ENCODE results near the gene TGM1. TPM values are rescaled to one million over a fixed set of nuclear protein-coding genes. Genes with fewer than 3 reads are reported as not detected.
A peak's percentile ranks its signal among the peaks of the same experiment; 100 is the strongest.

Gene TGM1
- total and polyA plus RNA-seq, 4 donors = 0.28 to 1.5 (median 0.76) TPM

DNA sequence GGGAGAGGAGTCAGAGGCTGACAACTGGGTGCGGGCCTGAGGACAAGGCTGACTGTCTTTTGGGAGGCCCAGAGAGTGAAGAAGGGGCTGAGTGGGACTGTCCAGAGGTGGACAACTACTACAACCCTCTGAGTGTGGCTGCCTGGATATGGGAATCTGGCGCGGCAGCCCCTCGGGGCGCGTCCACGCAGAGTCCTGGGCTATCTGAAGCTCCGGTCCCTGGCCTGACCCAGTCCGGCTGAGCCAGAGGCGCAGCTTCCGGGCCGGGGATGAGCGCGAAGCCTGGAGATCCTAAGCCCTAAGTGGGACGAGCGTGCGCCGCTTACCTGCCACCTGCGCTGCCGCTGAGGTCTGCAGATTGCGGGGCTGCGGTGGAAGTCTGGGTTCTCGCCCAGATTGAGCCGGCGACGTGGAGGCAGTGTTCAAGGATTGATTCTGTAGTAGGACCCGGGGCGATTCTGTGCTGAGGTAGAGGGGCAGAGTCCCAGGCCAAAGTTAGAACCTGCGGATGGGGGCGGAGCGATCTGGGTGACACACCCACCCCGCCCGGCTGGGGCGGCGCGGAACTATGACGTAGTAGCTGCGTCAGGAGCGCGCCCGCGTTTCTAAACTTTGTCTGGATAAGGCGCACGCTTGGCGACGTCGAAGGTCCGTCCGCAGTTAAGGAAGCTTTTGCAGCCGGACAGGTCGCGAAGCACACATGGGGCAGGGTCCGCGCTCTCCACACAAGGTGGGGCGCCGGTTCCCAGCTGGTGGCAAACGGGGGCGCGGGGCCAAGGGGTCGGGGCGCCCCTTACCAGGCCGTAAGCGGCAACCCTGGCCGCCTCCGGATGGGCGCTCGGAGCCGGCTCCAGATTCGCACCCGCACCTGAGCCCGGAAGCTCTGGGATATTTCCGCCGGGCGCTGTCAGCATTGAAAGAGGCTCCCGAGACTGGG, 36.5 kb upstream of the TGM1 start, which contains the start of the genes DHRS1 and NOP9:
TSS of gene DHRS1 (minus strand) at position 526 of the 937 bp plus-strand sequence. CDS start 674 bp downstream, outside the sequence.
TSS of gene NOP9 (plus strand) at position 596 of the 937 bp plus-strand sequence. CDS start at position 701, 105 bp downstream.
- peak within 1 kb of the TSS; percentile 71 to 80 for H3K9ac ChIP-seq (ENCODE audit: low read depth in 1 of 2, low read length in 2 of 2)
- peaks cover 8 to 82% (median 69%) of the 10 kb centered on the region in 4 donors for H3K4me1 ChIP-seq (ENCODE audit: control insufficient read depth in 4 of 4, insufficient read depth in 4 of 4, low read length in 3 of 4)
- H3K36me3 ChIP-seq (ENCODE audit: control insufficient read depth in 4 of 4, insufficient read depth in 3 of 4, low read depth in 1 of 4, low read length in 3 of 4) = peaks cover 7 to 40% (median 30%) of the 10 kb centered on the region in 4 donors
- H3K27ac ChIP-seq (ENCODE audit: low read depth in 1 of 2, low read length in 2 of 2) = peak within 1 kb of the TSS; percentile 90 to 94
- no peaks in the 10 kb centered on the region for H3K9me3 ChIP-seq (ENCODE audit: control insufficient read depth in 4 of 4, low read length in 3 of 4)
- under 1% methylated on average over 75 of the region's 75 CpGs for WGBS
- peak within 1 kb of the TSS; percentile 80 to 86 (median 83) for H3K4me3 ChIP-seq (ENCODE audit: low read depth in 1 of 3, low read length in 3 of 3)
- TF ChIP-seq, protein P1, sequence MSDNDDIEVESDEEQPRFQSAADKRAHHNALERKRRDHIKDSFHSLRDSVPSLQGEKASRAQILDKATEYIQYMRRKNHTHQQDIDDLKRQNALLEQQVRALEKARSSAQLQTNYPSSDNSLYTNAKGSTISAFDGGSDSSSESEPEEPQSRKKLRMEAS (IDR thresholded peaks at IDR 0.05) = peak; percentile 81
- no peak for TF ChIP-seq NR2F2 (IDR thresholded peaks at IDR 0.05)
- TF ChIP-seq, protein P2, sequence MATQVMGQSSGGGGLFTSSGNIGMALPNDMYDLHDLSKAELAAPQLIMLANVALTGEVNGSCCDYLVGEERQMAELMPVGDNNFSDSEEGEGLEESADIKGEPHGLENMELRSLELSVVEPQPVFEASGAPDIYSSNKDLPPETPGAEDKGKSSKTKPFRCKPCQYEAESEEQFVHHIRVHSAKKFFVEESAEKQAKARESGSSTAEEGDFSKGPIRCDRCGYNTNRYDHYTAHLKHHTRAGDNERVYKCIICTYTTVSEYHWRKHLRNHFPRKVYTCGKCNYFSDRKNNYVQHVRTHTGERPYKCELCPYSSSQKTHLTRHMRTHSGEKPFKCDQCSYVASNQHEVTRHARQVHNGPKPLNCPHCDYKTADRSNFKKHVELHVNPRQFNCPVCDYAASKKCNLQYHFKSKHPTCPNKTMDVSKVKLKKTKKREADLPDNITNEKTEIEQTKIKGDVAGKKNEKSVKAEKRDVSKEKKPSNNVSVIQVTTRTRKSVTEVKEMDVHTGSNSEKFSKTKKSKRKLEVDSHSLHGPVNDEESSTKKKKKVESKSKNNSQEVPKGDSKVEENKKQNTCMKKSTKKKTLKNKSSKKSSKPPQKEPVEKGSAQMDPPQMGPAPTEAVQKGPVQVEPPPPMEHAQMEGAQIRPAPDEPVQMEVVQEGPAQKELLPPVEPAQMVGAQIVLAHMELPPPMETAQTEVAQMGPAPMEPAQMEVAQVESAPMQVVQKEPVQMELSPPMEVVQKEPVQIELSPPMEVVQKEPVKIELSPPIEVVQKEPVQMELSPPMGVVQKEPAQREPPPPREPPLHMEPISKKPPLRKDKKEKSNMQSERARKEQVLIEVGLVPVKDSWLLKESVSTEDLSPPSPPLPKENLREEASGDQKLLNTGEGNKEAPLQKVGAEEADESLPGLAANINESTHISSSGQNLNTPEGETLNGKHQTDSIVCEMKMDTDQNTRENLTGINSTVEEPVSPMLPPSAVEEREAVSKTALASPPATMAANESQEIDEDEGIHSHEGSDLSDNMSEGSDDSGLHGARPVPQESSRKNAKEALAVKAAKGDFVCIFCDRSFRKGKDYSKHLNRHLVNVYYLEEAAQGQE (IDR thresholded peaks at IDR 0.05) = peak; percentile 91
- TF ChIP-seq GABPA (IDR thresholded peaks at IDR 0.05 in 1 of 2, conservative IDR thresholded peaks at IDR 0.05 in 1 of 2) = peak in 1 of 2 donors; percentile 61
- TF ChIP-seq, protein P3, sequence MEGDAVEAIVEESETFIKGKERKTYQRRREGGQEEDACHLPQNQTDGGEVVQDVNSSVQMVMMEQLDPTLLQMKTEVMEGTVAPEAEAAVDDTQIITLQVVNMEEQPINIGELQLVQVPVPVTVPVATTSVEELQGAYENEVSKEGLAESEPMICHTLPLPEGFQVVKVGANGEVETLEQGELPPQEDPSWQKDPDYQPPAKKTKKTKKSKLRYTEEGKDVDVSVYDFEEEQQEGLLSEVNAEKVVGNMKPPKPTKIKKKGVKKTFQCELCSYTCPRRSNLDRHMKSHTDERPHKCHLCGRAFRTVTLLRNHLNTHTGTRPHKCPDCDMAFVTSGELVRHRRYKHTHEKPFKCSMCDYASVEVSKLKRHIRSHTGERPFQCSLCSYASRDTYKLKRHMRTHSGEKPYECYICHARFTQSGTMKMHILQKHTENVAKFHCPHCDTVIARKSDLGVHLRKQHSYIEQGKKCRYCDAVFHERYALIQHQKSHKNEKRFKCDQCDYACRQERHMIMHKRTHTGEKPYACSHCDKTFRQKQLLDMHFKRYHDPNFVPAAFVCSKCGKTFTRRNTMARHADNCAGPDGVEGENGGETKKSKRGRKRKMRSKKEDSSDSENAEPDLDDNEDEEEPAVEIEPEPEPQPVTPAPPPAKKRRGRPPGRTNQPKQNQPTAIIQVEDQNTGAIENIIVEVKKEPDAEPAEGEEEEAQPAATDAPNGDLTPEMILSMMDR (IDR thresholded peaks at IDR 0.05; ENCODE audit: low read depth, low read length, missing input control) = no peak
- TF ChIP-seq RAD21 (IDR thresholded peaks at IDR 0.05) = peak; percentile 10 to 38
- TF ChIP-seq JUND (IDR thresholded peaks at IDR 0.05) = peak in 1 of 2 donors; percentile 66
- no peak for TF ChIP-seq HNF4G (IDR thresholded peaks at IDR 0.05)
- peak; percentile 74 for TF ChIP-seq SP1 (IDR thresholded peaks at IDR 0.05)
- peak; percentile 48 for TF ChIP-seq FOXA1 (IDR thresholded peaks at IDR 0.05)
- TF ChIP-seq TAF1 (conservative IDR thresholded peaks at IDR 0.05) = no peak
- no peak for TF ChIP-seq FOXA2 (IDR thresholded peaks at IDR 0.05)
- TF ChIP-seq RXRA (IDR thresholded peaks at IDR 0.05) = peak; percentile 27 to 58
- TF ChIP-seq HNF4A (conservative IDR thresholded peaks at IDR 0.05) = peak; percentile 69 to 87
- TF ChIP-seq EGR1 (IDR thresholded peaks at IDR 0.05; ENCODE audit: low read depth in 2 of 2) = peak in 1 of 2 donors; percentile 24
- peak; percentile 65 for TF ChIP-seq YY1 (IDR thresholded peaks at IDR 0.05)
- peak; percentile 98 for DNase-seq (ENCODE audit: low spot score)
- no peaks in the 10 kb centered on the region for H3K27me3 ChIP-seq (ENCODE audit: control insufficient read depth in 4 of 4, insufficient read depth in 4 of 4, low read length in 3 of 4)

DNA sequence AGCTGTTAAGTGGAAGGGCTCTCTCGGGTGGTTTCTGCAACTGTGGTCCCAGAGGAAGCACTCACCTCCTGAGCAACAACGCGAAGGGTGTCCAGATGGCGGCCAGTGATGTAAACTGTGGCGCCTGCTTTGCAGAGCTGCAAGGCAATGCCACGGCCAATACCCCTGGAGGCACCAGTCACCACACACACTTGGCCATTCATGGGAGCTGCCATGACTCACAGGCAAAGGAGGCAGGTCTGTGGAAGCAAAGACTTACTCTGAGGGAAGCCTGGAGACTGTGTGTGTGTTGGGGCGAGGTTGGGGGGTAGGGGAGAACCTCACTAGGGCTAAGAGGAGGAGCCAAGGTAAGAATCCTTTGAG, 35.9 kb upstream of the TGM1 start:
- H3K4me3 ChIP-seq (ENCODE audit: low read depth in 1 of 3, low read length in 3 of 3) = peak overlapping the region; percentile 80 to 86 (median 83)
- no peak for TF ChIP-seq HNF4G (IDR thresholded peaks at IDR 0.05)
- TF ChIP-seq GABPA (IDR thresholded peaks at IDR 0.05 in 1 of 2, conservative IDR thresholded peaks at IDR 0.05 in 1 of 2) = no peak
- TF ChIP-seq EGR1 (IDR thresholded peaks at IDR 0.05; ENCODE audit: low read depth in 2 of 2) = no peak
- no peak for TF ChIP-seq FOXA1 (IDR thresholded peaks at IDR 0.05)
- TF ChIP-seq, protein P2 (IDR thresholded peaks at IDR 0.05) = no peak
- no peak for TF ChIP-seq HNF4A (conservative IDR thresholded peaks at IDR 0.05)
- TF ChIP-seq RXRA (IDR thresholded peaks at IDR 0.05) = no peak
- peaks cover 7 to 75% (median 63%) of the 10 kb centered on the region in 4 donors for H3K4me1 ChIP-seq (ENCODE audit: control insufficient read depth in 4 of 4, insufficient read depth in 4 of 4, low read length in 3 of 4)
- WGBS = 24% methylated on average over 7 of the region's 7 CpGs
- peaks cover 7 to 33% (median 25%) of the 10 kb centered on the region in 4 donors for H3K36me3 ChIP-seq (ENCODE audit: control insufficient read depth in 4 of 4, insufficient read depth in 3 of 4, low read depth in 1 of 4, low read length in 3 of 4)
- H3K27me3 ChIP-seq (ENCODE audit: control insufficient read depth in 4 of 4, insufficient read depth in 4 of 4, low read length in 3 of 4) = no peaks in the 10 kb centered on the region
- H3K9ac ChIP-seq (ENCODE audit: low read depth in 1 of 2, low read length in 2 of 2) = peak overlapping the region; percentile 37 to 71
- H3K9me3 ChIP-seq (ENCODE audit: control insufficient read depth in 4 of 4, low read length in 3 of 4) = no peaks in the 10 kb centered on the region
- no peak for DNase-seq (ENCODE audit: low spot score)
- H3K27ac ChIP-seq (ENCODE audit: low read depth in 1 of 2, low read length in 2 of 2) = peak overlapping the region; percentile 90 to 94

All from liver (tissue), 9 donors.